ENCODE measurements around the gene WNT7A. TPM values are rescaled to one million over a fixed set of nuclear protein-coding genes. Genes with fewer than 3 reads are reported as not detected.

The WNT7A gene
- total and polyA plus RNA-seq, 2 donors (not counting 3 experiments of a cell fraction or from before 2014, with no cell fraction given): not detected

DNA sequence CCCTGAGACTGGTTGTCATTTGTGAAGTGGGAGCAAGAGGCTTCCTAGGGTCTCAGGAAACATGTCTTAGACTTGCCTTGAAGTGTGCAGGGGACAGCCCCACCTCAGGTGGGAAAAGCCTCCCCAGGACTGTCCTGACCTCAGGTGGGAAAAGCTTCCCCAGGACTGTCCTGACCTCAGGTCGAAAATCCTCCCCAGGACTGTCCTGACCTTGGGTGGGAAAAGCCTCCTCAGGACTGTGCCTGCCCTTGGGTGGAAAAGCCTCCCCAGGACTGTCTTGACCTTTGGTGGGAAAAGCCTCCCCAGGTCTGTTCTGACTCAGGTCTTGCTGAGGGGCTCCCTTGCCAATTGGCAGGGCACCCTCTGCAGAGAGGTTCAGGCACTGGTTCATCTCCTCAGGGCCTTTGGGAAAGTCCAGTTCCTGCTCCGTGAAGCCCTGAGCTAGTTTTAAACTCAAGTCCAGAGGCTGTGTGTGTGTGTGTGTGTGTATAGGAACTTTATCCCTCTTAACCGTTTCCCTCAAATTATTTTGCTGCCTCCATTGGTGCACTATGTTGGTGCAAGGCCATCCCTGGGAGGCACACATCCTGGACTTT is 64.7 kb downstream of the WNT7A start:
- ChIA-PET CTCF (no interaction called here), POLR2A (no interaction called here)
- BruUV-seq (replicated peaks): no TSS peak
- Histone ChIP-seq H3K9ac (replicated peaks; ENCODE audit: extremely low read depth, insufficient read depth, low read length) (no peak overlapping the region), H3K4me3 (replicated peaks in 1 of 3; ENCODE audit: insufficient read depth in 1 of 3, low read depth in 1 of 3, low read length in 3 of 3) (no peak overlapping the region), H3K9me1 (replicated peaks; ENCODE audit: control insufficient read depth, extremely low read depth, insufficient read depth, low read length) (no peaks in the 10 kb centered on the region), H3K27me3 (ENCODE audit: control insufficient read depth in 2 of 2, insufficient read depth in 2 of 2, low read length in 2 of 2) (no peaks in the 10 kb centered on the region), H4K20me1 (replicated peaks; ENCODE audit: control insufficient read depth, extremely low read depth, insufficient read depth, low read length) (no peaks in the 10 kb centered on the region), H3K79me2 (ENCODE audit: control insufficient read depth, insufficient read depth, low read length) (no peaks in the 10 kb centered on the region), H3K4me2 (ENCODE audit: insufficient read depth, low read length) (no peak overlapping the region), H3K27ac (ENCODE audit: insufficient read depth, low read depth, low read length) (no peak overlapping the region), H3K36me3 (ENCODE audit: control insufficient read depth in 2 of 2, extremely low read depth in 1 of 2, insufficient read depth in 2 of 2, low read length in 2 of 2) (no peaks in the 10 kb centered on the region), H3K9me3 (replicated peaks; ENCODE audit: control insufficient read depth, insufficient read depth, low read length) (peaks cover 11% of the 10 kb centered on the region), H3K4me1 (ENCODE audit: control insufficient read depth, extremely low read depth, insufficient read depth, low read length) (no peaks in the 10 kb centered on the region), H2AFZ (ENCODE audit: low read depth, low read length) (no peak overlapping the region)
- FAIRE-seq (no peak), DNase-seq (ENCODE audit: low read depth, low spot score) (no peak)
- intact Hi-C loops (cut with micrococcal nuclease): no loop called here
- dilution Hi-C loops (cut with MboI; ENCODE audit: extremely low pct_ligation_motif_present, low sequenced_read_pairs): no loop called here
- TF ChIP-seq POLR2A (IDR thresholded peaks at IDR 0.05; ENCODE audit: low read depth, low read length) (no peak), POLR2AphosphoS5 (IDR thresholded peaks at IDR 0.05; ENCODE audit: insufficient read depth, low read depth, low read length) (no peak), GATA2 (IDR thresholded peaks at IDR 0.05; ENCODE audit: insufficient read depth, insufficient read length, low read depth, low read length) (no peak), JUN (IDR thresholded peaks at IDR 0.05; ENCODE audit: borderline replicate concordance, insufficient read depth, insufficient read length, low read depth) (no peak), FOS (IDR thresholded peaks at IDR 0.05; ENCODE audit: borderline replicate concordance, insufficient read depth, low read length) (no peak), EZH2 (IDR thresholded peaks at IDR 0.05; ENCODE audit: borderline replicate concordance, low read depth, low read length, severe bottlenecking) (no peak)
- TF ChIP-seq, protein P1, sequence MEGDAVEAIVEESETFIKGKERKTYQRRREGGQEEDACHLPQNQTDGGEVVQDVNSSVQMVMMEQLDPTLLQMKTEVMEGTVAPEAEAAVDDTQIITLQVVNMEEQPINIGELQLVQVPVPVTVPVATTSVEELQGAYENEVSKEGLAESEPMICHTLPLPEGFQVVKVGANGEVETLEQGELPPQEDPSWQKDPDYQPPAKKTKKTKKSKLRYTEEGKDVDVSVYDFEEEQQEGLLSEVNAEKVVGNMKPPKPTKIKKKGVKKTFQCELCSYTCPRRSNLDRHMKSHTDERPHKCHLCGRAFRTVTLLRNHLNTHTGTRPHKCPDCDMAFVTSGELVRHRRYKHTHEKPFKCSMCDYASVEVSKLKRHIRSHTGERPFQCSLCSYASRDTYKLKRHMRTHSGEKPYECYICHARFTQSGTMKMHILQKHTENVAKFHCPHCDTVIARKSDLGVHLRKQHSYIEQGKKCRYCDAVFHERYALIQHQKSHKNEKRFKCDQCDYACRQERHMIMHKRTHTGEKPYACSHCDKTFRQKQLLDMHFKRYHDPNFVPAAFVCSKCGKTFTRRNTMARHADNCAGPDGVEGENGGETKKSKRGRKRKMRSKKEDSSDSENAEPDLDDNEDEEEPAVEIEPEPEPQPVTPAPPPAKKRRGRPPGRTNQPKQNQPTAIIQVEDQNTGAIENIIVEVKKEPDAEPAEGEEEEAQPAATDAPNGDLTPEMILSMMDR (IDR thresholded peaks at IDR 0.05; ENCODE audit: extremely low read depth in 1 of 2, insufficient read depth in 1 of 2, low read depth in 1 of 2, low read length in 2 of 2): no peak
